GM12874 (cell line): Measurements from ENCODE around the gene STC2.
A peak's percentile ranks its signal among the peaks of the same experiment; 100 is the strongest.

Experiments used
- TF ChIP-seq, protein P1 (sequence below): IDR thresholded peaks from 2 replicates; pipeline ENCODE4 v1.5.1; 2011; ENCODE audit warnings: low read depth, mild to moderate bottlenecking, control low read depth, low read length, moderate library complexity; ENCODE audit not compliant: insufficient read depth

Gene STC2

DNA sequence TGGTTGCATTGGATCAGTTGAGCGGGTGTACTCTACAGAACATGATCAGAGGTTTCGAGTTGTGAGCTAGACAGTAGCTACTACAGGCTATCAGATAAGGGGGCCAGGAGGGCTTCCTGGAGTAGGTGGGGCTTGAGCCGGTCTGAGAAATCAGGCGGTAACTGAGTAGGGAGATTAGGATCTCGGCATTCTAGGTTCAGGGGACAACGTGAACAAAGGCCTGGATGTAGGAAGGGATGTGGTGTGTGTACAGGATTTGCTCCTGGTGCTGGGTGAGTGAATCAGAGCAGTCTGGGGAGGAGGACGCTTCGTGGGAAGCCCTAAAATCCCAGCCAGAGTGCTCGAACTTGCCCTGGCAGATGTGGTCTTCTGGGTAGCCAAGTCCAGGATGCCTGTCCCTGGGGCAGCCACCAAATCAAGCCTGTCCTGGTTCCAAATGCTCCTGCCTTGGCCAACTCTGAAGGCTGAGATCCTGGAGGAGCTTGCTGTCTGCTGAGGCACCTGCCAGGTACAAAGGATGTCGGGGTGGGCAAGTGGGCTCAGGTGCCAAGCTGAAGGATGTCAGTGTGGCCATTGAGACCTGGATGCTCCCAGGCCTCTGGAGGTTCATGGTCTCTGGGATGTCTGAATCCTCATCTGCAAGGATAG, 33.4 kb downstream of the STC2 start:
- TF ChIP-seq, protein P1, sequence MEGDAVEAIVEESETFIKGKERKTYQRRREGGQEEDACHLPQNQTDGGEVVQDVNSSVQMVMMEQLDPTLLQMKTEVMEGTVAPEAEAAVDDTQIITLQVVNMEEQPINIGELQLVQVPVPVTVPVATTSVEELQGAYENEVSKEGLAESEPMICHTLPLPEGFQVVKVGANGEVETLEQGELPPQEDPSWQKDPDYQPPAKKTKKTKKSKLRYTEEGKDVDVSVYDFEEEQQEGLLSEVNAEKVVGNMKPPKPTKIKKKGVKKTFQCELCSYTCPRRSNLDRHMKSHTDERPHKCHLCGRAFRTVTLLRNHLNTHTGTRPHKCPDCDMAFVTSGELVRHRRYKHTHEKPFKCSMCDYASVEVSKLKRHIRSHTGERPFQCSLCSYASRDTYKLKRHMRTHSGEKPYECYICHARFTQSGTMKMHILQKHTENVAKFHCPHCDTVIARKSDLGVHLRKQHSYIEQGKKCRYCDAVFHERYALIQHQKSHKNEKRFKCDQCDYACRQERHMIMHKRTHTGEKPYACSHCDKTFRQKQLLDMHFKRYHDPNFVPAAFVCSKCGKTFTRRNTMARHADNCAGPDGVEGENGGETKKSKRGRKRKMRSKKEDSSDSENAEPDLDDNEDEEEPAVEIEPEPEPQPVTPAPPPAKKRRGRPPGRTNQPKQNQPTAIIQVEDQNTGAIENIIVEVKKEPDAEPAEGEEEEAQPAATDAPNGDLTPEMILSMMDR = no peak

DNA sequence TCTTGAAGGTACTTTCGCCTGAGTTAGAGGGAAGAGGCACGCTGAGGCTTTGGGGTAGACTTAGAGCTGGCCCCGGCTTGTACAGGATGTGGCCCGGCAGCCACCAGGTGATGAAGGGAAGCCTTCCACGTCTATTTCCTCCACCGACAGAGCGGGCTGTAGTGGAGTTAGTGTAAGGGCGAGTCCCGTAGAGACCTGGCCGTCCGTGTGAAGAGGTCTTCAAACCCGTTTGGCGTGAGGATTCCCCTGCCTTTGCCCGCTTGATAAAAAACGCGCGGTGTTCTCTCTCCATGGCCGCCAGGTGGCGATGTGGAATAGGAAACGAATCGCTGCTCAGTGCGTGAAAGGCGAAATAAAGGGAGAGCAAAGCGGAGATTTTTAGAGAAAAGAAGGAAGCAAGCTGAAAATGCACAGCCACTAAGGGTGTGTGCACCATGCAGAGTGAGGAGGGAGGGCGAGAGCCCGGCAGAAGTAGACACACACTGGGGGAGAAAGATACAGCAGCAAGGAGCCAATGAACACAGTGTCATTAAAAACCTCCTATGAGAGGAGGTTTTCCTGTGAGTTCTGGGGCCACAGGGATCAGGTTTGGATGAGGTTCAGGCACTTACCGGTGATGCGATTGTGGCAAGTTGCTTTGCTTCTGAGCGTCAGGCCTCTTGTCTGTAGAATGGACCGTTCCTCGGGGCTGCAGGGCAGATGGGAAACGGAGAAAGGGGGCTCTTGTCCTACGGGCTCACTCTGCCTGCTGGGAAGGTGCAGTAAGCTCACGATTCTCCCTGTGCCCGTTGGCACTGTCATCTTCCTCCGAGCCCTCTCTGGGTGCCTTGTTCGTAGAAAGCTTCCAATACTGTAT, 34.2 kb downstream of the STC2 start:
- TF ChIP-seq, protein P1 = peak; percentile 78

DNA sequence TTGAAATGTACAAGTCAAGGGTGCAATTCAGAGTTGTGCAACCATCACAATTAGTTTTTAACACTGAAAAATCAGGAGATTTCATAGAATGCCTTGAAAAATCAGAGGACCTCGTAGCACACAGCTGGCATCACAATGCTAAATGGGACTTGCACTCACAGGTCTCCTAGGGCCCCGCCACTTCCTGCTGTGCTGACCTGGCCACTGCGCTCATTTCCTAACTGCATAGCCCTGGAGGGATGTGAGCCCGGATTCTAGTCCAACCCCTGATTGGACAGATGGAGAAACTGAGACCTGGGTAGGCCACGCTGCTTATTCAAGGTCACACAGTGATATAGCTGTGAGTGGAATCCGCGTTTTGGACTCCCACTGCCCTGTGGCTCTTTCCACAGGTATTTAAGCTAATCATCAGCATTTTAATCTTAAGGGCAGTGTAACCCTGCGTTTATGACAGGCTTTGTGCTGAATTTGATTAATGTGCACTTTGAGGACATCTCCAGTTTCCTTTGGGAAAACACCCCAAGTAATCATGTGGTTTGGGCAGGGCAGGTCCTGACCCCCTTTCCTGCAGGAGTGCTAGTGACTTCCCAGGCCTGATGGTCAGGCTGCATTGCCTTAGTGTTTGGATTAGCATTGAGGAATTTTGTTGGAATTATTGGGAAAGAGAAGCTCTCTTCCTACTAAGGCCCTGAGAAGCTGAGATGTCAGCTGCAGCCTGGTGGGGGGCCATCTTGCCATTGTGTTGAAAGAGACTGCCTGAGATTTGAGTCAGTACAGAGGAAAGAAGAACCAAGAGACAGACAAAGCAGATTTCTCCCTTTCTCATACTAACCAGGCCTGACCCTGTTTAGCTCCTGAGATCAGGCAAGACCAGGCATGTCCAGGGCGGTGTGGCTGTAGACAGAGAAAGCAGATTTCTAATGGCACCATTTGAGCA, 36.2 kb downstream of the STC2 start:
- TF ChIP-seq, protein P1 = no peak

DNA sequence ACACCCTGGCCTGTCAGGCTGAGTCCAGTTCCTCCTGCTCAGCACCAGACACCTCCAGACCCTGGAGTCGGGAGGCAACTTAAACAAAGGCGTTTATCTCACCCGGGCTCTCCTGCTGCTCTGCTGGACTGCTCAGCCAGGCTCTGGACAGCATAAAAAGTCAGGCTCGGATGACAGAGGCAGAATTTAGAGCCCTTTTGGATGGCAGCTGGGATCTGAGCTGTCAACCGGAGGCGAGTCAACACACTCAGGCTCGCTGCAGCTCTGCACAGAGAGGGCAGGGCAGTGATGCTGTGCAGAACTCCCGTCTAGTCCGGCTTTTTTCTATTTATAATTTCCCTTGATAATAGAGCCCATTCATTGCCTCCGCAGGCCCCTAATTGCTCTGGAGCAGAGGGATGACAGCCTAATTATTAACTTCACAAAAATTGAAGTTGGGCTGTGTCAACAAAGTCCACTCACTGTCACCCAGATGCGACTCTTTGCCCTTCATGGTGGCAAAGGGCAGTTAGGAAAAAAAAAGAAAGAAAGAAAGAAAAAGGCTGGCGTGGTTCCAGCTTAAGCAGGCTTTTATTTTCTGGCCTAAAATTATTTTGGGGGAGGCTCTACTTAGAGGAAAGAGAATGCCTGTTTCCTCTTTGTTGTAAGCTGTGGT, 37.6 kb downstream of the STC2 start:
- TF ChIP-seq, protein P1 = no peak

DNA sequence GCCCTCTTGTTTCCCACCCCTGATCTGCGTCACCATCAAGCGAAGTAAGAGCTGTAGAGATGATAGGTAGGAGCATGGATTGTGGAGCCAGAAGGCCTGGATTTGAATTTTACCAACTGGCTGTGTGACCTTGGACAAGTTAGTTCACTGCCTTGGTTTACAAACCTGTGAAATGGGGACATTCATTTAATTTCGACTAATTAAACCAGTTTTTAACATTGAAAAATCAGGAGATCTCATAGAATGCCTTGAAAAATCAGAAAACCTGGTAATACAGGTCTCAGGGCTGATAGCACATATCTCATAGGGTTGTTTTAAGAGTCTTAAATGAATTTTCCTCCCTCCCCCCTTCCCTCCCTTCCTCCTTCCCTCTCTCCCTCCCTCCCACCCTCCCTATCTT, 38.8 kb downstream of the STC2 start:
- TF ChIP-seq, protein P1 = no peak

DNA sequence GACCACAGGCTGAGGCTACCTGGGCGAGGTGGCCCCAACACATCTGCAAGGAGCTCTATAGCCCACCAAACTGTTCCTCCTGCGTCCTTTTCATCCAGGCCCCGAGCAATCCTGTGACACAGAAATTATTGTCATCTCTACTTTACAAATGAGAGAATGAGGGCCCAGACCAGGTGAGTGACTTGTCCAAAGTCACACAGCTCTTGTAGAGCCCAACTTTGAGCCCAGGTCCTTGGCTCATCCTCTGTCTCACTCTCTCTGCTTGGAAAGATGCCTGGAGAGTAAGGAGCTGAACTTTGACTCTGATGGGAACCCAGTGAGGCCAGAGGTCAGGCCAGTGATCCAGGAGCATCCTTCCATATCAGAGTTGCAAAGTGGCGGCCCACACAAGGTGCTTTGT, 39.6 kb downstream of the STC2 start:
- TF ChIP-seq, protein P1 = no peak
